DMS153 treated with DMSO at 0.1 percent for 48 hours (cell line): ENCODE measurements around the gene NDFIP2.
"Not testable (repeated sequence)": the region's sequence is repeated elsewhere in the genome, so short reads cannot be mapped to it uniquely, and the experiment has no call there.

Source experiments
- DNase-seq: peaks from one replicate; lab custom pipeline; 2025; ENCODE audit not compliant: unreplicated experiment; lab: John Stamatoyannopoulos, UW

Gene NDFIP2

GRCh38 chr13:79589603-79590393, 108.8 kb downstream of the NDFIP2 start:
- DNase-seq, result no peak

GRCh38 chr13:79590394-79590676, 109.4 kb downstream of the NDFIP2 start:
- no peak for DNase-seq

GRCh38 chr13:79591493-79591892, 110.5 kb downstream of the NDFIP2 start:
- no peak for DNase-seq

- DNase-seq, result no peak
Measured at GRCh38 chr13:79593121-79593520, 112.2 kb downstream of the NDFIP2 start.

GRCh38 chr13:79593641-79594275, 112.8 kb downstream of the NDFIP2 start:
- DNase-seq, result no peak

- DNase-seq, result not testable (repeated sequence)
Measured at GRCh38 chr13:79600146-79600545, 119.2 kb downstream of the NDFIP2 start.

- DNase-seq, result no peak
Measured at GRCh38 chr13:79602936-79603335, 122.0 kb downstream of the NDFIP2 start.

GRCh38 chr13:79604752-79605151, 123.8 kb downstream of the NDFIP2 start:
- peak; percentile 36 for DNase-seq
